Umbilical cord (tissue), 2 donors: ENCODE measurements around the gene TTBK1. TPM values are rescaled to one million over a fixed set of nuclear protein-coding genes. Genes with fewer than 3 reads are reported as not detected.

ENCODE experiments used
- DNase-seq: peaks from one replicate; pipeline ENCODE4 v3.0.0-alpha.2; 2015; ENCODE audit warnings: low spot score
- total RNA-seq: library from RNA; depleted of rRNA; stranded (reverse); fragments of >200 nt; gene quantifications from one replicate; pipeline ENCODE4 v1.2.3, GENCODE V29; 2014; ENCODE audit warnings: low replicate concordance; ENCODE audit not compliant: insufficient read depth

Gene TTBK1
- 0.48 TPM for total RNA-seq

DNA sequence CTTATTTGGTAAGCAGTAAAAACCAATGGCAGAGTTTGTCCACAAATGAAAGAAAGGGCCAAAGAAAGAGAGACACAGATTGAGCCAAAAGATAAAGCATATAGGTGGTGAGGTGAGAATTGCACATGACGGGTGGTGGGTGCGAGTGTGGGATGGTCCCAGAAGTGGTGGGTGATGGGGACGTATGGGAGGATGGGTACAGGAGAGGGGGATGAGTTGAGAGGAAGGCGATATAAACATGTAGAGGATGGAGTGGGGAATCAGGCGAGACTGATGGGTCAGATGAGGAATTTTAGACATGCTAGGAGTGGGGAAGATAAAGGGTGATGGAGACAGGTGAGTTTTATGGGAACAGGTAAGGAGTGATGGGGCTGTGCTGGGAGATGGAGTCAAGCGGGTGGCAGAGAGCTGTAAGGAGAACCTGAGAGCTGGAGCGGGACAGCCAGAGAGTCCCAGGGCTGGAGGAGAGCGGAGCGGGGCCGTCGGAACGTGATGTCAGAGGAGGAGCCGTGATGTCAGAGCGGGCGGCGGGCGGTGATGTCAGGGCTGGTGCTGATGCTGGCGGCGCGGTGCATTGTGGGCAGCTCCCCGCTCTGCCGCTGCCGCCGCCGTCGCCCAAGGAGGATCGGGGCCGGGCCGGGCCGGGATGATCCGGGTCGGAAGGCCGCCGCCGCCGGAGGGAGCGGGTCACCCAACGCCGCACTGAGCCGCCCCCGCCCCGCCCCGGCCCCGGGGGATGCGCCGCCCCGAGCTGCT, at the start of gene TTBK1:
TSS of gene TTBK1 (plus strand) at position 574 of the 756 bp plus-strand sequence. CDS start 3,180 bp downstream, outside the sequence.
- DNase-seq = no peak

DNA sequence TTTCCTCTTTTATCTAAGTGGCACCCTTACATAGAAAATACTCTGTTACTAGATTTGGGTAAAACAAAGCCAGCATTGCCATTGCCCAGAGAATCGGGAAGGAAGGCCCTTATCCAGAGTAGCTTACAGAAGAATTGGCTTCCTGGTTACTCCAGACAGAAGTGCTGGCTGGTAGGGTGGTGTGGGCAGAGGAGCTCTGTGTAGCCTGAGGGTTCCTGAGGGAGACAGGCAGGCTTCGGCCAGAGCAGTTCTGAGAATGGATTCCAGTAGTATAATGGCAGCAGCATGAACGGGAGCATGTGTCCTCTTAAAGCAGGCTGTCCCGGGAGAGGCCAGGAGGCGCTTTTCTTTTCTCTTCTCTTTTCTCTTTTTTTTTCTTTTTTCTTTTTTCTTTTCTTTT, 49.4 kb upstream of the TTBK1 start:
- no peak for DNase-seq

DNA sequence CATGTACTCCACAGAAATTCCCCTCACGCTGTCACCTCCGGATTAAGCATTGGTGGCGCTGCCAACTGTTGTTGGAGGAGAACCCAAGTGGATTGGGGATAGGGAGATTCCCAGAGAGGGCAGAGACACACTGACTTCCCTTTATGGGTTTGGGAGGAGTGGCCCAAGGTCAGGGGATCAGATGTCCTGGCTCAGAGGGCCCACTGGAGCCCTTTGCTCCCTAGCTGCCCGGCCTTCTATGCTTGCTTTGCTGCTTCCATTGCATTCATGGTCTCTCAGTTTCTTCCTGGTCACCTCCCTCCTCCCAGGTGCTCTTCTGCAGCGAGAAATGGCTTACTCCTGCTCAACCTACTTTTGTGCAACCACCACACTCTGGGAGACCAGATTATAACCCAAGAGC, 46.9 kb upstream of the TTBK1 start:
- DNase-seq = no peak

- DNase-seq = no peak
These were observed 43.4 kb upstream of the TTBK1 start for GRCh38 chr6:43199912-43200311.

DNA sequence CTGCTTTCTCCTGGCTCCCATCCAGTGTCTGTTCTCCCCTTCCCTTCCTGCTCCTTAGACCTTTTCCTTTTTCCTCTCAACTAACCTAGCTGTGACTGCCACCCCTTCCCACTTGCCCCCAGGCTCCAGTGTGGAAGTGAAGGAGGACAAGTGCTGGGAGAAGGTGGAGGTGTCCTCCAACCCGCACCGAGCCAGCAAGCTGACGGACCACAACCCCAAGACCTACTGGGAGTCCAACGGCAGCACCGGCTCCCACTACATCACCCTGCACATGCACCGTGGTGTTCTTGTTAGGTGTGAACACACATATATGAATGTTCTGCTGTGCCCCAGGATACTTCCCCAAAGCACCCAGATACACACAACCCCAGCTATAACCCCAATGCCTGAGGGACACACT, 42.7 kb upstream of the TTBK1 start:
- no peak for DNase-seq

DNA sequence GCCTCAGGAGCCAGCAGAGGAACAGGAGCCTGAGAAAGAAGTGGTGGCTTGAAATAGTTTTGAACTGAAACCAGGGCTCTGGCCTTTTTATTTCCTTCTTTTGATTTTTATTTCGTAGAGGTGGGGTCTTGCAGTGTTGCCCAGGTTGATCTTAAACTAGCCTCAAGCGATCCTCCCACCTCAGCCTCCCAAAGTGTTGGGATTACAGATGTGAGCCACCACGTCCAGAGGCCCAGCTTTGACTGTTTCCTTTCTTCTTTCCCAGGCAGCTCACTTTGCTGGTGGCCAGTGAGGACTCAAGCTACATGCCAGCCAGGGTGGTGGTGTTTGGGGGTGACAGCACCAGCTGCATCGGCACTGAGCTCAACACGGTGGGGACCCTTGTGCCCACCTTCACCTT, 40.8 kb upstream of the TTBK1 start:
- DNase-seq = no peak

DNA sequence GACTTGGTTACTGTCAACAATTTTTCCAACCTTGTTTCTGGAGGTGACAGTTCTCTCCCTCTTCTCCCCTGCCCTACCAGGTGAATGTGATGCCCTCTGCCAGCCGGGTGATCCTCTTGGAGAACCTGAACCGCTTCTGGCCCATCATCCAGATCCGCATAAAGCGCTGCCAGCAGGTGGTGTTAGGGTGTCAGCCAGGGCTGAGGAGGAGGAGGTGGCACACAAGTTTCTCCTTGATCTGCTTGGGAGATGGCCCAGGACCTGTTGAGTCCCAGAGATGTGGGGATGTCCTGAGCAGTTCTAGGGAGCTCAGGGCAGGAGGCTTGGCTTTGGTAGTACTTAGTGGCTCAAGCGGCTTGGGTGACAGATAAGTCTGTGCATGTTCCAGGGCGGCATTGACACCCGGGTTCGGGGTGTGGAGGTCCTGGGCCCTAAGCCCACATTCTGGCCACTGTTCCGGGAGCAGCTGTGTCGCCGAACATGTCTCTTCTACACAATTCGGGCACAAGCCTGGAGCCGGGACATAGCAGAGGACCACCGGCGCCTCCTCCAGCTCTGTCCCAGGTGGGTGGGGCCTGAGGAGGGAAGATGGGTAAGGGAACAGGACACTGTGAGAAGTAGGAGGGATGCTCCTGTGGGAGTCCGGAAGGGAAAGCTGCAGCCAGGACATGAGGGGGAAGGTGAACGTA, 40.1 kb upstream of the TTBK1 start:
- no peak for DNase-seq

GRCh38 chr6:43203718-43204095, 39.6 kb upstream of the TTBK1 start:
- no peak for DNase-seq

DNA sequence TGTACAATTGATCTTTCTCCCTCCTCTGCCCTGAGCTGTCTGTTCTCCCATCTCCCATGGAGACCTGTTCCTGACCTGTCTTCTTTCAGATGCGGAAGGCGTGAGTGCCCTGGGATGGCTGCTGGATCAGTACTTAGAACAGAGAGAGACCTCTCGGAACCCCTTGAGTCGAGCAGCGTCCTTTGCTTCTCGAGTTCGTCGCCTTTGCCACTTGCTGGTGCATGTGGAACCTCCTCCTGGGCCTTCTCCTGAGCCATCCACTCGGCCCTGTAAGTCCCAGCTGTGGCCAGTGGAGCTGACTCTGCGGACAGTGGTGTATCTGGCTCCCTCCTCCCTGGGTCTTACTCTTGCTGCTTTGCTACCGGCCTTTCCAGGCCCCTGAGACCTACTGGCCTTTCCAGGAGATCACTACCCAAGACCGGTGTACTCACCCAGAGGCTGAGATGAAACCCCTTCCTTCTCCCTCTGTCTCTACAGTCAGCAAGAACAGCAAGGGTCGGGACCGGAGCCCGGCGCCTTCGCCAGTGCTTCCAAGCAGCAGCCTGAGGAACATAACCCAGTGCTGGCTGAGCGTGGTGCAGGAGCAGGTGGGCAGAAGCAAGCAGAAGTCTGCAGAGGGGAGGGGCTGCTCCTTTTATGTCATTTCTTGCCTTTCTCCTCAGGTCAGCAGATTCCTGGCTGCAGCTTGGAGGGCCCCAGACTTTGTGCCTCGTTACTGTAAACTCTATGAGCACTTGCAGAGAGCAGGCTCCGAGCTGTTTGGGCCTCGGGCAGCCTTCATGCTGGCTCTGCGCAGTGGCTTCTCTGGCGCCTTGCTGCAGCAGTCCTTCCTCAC, 38.8 kb upstream of the TTBK1 start:
- DNase-seq = no peak

GRCh38 chr6:43205849-43206248, 37.4 kb upstream of the TTBK1 start:
- no peak for DNase-seq

- DNase-seq = no peak
These were observed 36.0 kb upstream of the TTBK1 start for GRCh38 chr6:43207286-43207685.

DNA sequence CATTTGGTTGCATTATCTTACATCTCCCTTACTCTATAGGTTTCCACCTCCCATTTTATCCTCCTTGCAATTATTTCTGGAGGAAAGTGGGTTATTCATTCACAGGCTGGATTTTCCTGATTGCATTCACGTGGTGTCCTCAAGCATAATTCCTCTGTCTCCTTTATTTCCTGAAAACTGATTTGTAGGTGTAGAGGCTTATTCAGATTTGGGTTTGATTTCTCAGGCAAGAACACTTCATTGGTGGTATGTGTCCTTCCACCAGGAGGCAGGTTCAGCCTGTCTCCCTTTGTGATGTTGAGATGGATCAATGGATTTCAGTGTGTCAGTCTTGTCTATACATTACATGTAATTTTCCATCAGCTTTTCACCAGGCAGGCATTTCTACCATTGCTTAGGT, 31.3 kb upstream of the TTBK1 start:
- DNase-seq = no peak

DNA sequence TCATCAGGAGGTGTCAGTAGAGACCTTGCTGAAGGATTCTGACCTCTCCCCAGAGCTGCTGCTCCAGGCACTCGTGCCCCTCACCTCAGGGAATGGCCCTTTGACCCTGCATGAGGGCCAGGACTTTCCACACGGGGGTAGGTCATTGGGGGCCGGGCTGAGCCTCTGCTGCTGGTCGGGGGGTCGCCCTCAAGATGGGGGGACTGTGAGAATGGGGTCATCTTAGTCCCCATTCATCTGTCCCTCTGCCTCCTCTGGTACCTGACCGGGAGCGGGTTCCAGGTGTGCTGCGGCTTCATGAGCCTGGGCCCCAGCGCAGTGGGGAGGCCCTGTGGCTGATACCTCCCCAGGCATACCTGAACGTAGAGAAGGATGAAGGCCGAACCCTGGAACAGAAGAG, 29.9 kb upstream of the TTBK1 start:
- DNase-seq = no peak

DNA sequence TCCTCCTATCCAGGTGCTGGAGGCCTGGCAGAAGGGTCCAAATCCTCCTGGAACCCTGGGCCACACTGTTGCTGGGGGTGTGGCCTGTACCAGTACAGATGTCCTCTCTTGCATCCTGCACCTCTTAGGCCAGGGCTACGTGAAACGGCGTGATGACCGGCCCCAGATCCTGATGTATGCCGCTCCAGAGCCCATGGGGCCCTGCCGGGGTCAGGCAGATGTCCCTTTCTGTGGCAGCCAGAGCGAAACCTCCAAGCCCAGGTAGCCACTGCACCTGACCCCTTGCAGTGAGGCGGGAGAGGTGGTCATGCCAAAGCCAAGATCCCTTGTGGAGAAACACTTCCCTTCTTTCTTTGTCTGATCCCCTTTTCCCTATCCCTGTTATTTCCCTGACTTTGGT, 28.2 kb upstream of the TTBK1 start:
- DNase-seq = no peak

- no peak for DNase-seq
These were observed 27.1 kb upstream of the TTBK1 start for GRCh38 chr6:43216200-43216599.

DNA sequence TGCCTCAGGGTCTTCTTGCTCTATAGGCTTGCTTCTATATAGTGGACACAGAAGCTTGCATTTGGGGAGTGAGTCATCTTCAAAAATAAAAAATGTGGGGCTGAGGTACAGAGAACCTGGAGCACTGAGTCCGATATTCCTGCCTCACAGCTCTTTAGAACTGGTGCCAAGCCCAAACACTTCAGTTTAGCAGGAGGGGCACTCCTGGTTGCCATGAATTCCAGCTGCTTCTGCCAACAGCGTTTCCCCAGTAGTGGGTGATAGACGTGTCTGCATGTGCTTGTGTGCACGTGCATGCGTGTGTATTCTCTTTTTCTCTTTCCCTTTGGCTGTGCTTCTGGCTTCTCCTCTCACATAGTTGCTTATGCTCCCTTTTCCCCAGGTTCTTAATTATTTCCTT, 25.9 kb upstream of the TTBK1 start:
- DNase-seq = no peak

DNA sequence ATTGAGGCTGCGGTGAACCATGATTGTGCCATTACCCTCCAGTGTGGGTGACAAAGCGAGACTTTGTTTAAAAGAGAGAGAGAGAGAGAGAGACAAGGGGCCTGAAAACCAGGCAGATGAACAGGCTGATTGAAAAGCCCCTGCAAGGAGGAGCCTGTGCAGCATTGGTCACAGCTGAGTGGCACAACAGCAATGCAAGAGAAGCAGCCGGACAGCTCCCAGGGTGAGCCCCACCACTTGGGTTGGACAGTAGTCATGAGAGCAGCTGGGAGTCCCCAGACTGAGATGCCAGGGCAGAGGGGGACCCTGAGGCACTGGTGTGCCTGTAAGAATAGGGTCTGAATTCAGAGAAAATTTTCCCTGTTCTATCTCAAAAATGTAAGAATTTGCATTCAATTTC, 24.2 kb upstream of the TTBK1 start:
- no peak for DNase-seq

GRCh38 chr6:43219814-43220213, 23.5 kb upstream of the TTBK1 start:
- no peak for DNase-seq

DNA sequence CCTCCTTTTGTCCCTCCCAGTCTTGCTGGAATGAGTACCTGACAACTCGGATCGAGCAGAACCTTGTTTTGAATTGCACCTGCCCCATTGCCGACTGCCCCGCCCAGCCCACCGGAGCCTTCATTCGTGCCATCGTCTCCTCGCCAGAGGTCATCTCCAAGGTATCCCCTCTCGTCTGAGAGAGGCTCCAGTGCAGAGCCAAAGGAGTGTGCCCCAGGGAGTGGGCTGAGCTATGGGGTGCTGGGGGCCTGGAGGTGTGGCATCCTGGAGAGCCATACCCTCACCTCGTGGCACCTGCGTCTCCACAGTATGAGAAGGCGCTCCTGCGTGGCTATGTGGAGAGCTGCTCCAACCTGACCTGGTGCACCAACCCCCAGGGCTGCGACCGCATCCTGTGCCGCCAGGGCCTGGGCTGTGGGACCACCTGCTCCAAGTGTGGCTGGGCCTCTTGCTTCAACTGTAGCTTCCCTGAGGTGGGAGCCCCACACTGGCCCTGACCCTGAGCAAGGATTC, 22.8 kb upstream of the TTBK1 start:
- no peak for DNase-seq

DNA sequence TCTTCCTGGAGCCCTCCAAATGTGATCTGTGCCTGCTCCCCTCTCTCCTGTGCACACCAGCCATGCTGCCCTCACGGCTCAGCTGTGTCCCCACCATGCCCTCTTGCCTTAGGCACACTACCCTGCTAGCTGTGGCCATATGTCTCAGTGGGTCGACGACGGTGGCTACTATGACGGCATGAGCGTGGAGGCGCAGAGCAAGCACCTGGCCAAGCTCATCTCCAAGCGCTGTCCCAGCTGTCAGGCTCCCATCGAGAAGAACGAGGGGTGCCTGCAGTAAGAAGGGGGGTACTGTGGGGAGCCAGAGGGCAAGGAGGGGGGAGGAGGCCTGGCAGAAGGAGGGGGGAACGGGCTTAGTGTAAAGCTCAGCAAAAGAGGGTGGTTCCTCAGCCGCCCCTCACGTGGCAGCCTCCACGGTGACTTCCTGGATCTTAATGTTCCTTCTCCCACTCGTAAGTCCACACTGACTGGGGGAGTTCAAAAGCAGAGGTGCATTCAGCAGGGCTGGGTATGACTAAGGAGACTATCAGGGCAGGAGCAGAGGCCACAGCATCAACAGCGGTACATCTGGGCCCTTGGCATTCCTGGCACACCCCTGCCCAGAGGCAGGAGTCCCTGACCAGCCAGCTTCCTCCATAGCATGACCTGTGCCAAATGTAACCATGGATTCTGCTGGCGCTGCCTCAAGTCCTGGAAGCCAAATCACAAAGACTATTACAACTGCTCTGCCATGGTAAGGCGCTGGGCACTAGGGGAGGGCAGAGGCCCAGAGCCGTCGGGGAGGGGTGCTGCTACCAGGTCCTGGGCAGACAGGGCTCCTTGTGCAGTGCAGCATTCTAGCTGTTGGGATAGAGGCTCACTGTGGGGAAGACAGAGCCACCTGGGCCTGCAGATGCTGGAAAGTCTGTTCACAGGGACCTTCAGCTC, 22.0 kb upstream of the TTBK1 start:
- DNase-seq = no peak

DNA sequence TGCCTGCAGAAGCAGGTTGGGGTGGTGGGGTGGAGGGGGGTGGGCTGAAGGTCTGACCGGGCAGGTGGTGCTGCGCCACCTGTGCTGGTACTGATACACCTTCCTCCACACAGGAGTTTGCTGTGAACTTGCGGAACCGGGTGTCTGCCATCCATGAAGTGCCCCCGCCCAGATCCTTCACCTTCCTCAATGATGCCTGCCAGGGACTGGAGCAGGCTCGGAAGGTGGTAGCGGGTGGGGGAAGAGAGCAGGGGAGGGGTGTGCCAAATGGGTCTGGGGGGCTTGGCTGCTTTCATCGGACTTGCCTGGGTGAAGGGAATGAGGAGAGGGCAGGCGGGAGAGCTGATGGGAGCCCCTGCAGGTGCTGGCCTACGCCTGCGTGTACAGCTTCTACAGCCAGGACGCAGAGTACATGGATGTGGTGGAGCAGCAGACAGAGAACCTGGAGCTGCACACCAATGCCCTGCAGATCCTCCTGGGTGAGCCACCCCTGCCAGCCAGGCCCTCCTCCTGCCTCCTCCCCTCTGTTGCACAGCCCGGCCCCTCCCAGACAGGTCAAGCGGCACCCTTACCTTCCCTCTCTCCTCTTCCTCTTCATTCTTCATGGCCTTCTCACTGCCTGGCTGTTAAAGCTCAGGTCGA, 20.7 kb upstream of the TTBK1 start:
- no peak for DNase-seq
